OCI-LY1 (cell line): ENCODE data around the gene PREB.
"Not testable (repeated sequence)": the region's sequence is repeated elsewhere in the genome, so short reads cannot be mapped to it uniquely, and the experiment has no call there.

ENCODE experiments used
- H2AFZ ChIP-seq: fragments of 200-600 bp; sonication (generic), shearing (Covaris generic); 2 replicates; pipeline ENCODE4 v1.6.0; 2014; ENCODE audit warnings: antibody characterized with exemption, mild to moderate bottlenecking, low read length
- H3F3A ChIP-seq: fragments of 200-600 bp; sonication (generic), shearing (Covaris generic); 2 replicates; pipeline ENCODE4 v1.6.0; 2014; ENCODE audit warnings: mild to moderate bottlenecking, antibody characterized with exemption, low read length, moderate library complexity; ENCODE audit not compliant: insufficient read depth
- H3K27ac ChIP-seq: fragments of 200-600 bp; sonication (generic); 2 replicates; pipeline ENCODE4 v1.5.1; 2014; ENCODE audit warnings: low read length, mixed run types, mild to moderate bottlenecking, low read depth; ENCODE audit not compliant: poor library complexity, severe bottlenecking
- H3K27me3 ChIP-seq: fragments of 200-600 bp; sonication (generic); 2 replicates; pipeline ENCODE4 v1.6.0; 2014; ENCODE audit warnings: antibody characterized with exemption, mild to moderate bottlenecking, low read length, moderate library complexity; ENCODE audit not compliant: insufficient read depth
- H3K36me3 ChIP-seq: fragments of 200-600 bp; sonication (generic); 2 replicates; pipeline ENCODE4 v1.6.1; 2014; ENCODE audit warnings: mild to moderate bottlenecking, antibody characterized with exemption, low read length, moderate library complexity, mixed read lengths; ENCODE audit not compliant: insufficient read depth
- H3K4me1 ChIP-seq: fragments of 200-600 bp; sonication (generic); 2 replicates; pipeline ENCODE4 v1.5.1; 2014; ENCODE audit warnings: mild to moderate bottlenecking, low read length, moderate library complexity; ENCODE audit not compliant: insufficient read depth, severe bottlenecking
- H3K4me2 ChIP-seq: fragments of 200-600 bp; sonication (generic), shearing (Covaris generic); 2 replicates; pipeline ENCODE4 v1.6.1; 2014; ENCODE audit warnings: low read length
- H3K4me3 ChIP-seq: fragments of 200-600 bp; sonication (generic); 2 replicates; pipeline ENCODE4 v1.5.1; 2014; ENCODE audit warnings: low read length, low read depth, mild to moderate bottlenecking, mixed read lengths; ENCODE audit not compliant: poor library complexity, severe bottlenecking
- H3K79me2 ChIP-seq: fragments of 200-600 bp; shearing (Covaris generic); 2 replicates; pipeline ENCODE4 v1.6.1; 2016; ENCODE audit warnings: mixed run types, low read length, mixed read lengths; ENCODE audit not compliant: insufficient read depth
- H3K9ac ChIP-seq: fragments of 200-600 bp; sonication (generic), shearing (Covaris generic); 2 replicates; pipeline ENCODE4 v1.6.1; 2014; ENCODE audit warnings: mild to moderate bottlenecking, low read length, mixed read lengths
- H3K9me2 ChIP-seq: fragments of 200-600 bp; sonication (generic), shearing (Covaris generic); 2 replicates; pipeline ENCODE4 v1.6.1; 2014; ENCODE audit warnings: low read depth, mild to moderate bottlenecking, low read length, mixed read lengths
- H3K9me3 ChIP-seq: fragments of 200-600 bp; shearing (Covaris generic); 2 replicates; pipeline ENCODE4 v1.6.1; 2014; ENCODE audit warnings: low read length, mixed read lengths
- H4K20me1 ChIP-seq: fragments of 200-600 bp; sonication (generic), shearing (Covaris generic); 2 replicates; pipeline ENCODE4 v1.6.0; 2016; ENCODE audit warnings: mild to moderate bottlenecking, low read length; ENCODE audit not compliant: insufficient read depth
- EZH2 ChIP-seq: fragments of 200-600 bp; sonication (generic), shearing (Covaris generic); IDR thresholded peaks from 2 replicates; pipeline ENCODE4 v1.8.0; 2017; ENCODE audit warnings: borderline replicate concordance, mixed run types, mild to moderate bottlenecking, antibody characterized with exemption, low read length, moderate library complexity, mixed read lengths
- TF ChIP-seq, protein P1 (sequence below): fragments of 200-600 bp; sonication (generic), shearing (Covaris generic); IDR thresholded peaks from 2 replicates; pipeline ENCODE4 v1.5.1; 2017; ENCODE audit warnings: mild to moderate bottlenecking, antibody characterized with exemption, low read length, moderate library complexity, mixed read lengths

PREB gene

GRCh38 chr2:27117995-27118524 is 16.4 kb downstream of the PREB start:
- TF ChIP-seq, protein P1, sequence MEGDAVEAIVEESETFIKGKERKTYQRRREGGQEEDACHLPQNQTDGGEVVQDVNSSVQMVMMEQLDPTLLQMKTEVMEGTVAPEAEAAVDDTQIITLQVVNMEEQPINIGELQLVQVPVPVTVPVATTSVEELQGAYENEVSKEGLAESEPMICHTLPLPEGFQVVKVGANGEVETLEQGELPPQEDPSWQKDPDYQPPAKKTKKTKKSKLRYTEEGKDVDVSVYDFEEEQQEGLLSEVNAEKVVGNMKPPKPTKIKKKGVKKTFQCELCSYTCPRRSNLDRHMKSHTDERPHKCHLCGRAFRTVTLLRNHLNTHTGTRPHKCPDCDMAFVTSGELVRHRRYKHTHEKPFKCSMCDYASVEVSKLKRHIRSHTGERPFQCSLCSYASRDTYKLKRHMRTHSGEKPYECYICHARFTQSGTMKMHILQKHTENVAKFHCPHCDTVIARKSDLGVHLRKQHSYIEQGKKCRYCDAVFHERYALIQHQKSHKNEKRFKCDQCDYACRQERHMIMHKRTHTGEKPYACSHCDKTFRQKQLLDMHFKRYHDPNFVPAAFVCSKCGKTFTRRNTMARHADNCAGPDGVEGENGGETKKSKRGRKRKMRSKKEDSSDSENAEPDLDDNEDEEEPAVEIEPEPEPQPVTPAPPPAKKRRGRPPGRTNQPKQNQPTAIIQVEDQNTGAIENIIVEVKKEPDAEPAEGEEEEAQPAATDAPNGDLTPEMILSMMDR = no peak
- TF ChIP-seq EZH2 = no peak
- peak overlapping the region; percentile 47; the same call in 1 of the 2 replicates for H3K9ac ChIP-seq
- peaks cover 15% of the 10 kb centered on the region for H3K4me1 ChIP-seq
- no peaks in the 10 kb centered on the region for H3K9me3 ChIP-seq
- H3K36me3 ChIP-seq = no peaks in the 10 kb centered on the region
- peak overlapping the region; percentile 65 for H3K4me3 ChIP-seq
- no peaks in the 10 kb centered on the region for H3K9me2 ChIP-seq
- no peak overlapping the region for H2AFZ ChIP-seq
- H3F3A ChIP-seq = no peaks in the 10 kb centered on the region
- H3K4me2 ChIP-seq = peak overlapping the region; percentile 74
- no peak overlapping the region for H3K27ac ChIP-seq
- H4K20me1 ChIP-seq = no peaks in the 10 kb centered on the region
- no peaks in the 10 kb centered on the region for H3K79me2 ChIP-seq
- no peaks in the 10 kb centered on the region for H3K27me3 ChIP-seq

DNA sequence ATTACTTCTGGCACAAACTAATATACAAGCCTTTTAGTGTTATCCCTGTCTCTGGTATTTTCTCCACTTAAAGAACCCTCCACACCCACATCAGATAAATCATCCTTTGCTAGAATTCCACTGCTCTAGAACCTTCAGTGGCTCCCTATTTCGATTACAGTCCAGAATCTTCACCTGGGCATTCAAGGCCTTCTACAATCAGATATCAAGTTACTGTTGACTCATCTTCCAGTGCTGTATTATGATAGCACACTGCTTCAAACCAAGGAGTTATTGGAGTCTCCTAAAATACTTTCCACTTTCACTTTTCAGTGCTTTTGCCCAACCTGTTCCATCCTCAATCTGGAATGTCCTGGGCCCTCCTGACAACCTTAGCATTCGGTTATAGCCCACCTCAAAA is 18.9 kb downstream of the PREB start:
- no peaks in the 10 kb centered on the region for H4K20me1 ChIP-seq
- H3F3A ChIP-seq = no peaks in the 10 kb centered on the region
- no peak for TF ChIP-seq EZH2
- TF ChIP-seq, protein P1 = no peak
- no peak overlapping the region for H3K4me2 ChIP-seq
- H3K27ac ChIP-seq = no peak overlapping the region
- no peaks in the 10 kb centered on the region for H3K79me2 ChIP-seq
- no peaks in the 10 kb centered on the region; the same call in 1 of the 2 replicates for H3K36me3 ChIP-seq
- no peak overlapping the region for H3K4me3 ChIP-seq
- no peak overlapping the region for H2AFZ ChIP-seq
- H3K9ac ChIP-seq = no peak overlapping the region
- no peaks in the 10 kb centered on the region for H3K9me2 ChIP-seq
- H3K27me3 ChIP-seq = no peaks in the 10 kb centered on the region
- peaks cover 14% of the 10 kb centered on the region for H3K4me1 ChIP-seq
- H3K9me3 ChIP-seq = no peaks in the 10 kb centered on the region

DNA sequence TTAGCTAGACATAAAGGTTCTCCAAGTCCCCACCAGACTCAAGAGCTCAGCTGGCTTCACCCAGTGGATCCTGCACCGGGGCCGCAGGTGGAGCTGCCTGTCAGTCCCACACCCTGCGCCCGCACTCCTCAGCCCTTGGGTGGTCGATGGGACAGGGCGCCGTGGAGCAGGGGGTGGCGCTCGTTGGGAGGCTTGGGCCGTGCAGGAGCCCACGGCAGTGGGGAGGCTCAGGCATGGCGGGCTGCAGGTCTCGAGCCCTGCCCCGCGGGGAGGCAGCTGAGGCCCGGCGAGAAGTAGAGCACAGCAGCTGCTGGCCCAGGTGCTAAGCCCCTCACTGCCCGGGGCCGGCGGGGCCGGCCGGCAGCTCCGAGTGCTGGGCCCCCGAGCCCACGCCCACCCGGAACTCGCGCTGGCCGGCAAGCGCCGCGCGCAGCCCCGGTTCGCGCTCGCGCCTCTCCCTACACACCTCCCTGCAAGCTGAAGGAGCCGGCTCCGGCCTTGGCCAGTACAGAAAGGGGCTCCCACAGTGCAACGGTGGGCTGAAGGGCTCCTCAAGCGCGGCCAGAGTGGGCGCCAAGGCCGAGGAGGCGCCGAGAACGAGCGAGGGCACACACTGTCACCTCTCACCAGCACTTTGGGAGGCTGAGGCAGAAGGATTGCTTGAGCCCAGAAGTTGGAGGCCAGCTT is 22.9 kb downstream of the PREB start:
- H3K79me2 ChIP-seq, H3K9ac ChIP-seq, H4K20me1 ChIP-seq, H3K9me2 ChIP-seq, H3K4me3 ChIP-seq, H3K4me1 ChIP-seq, H3K9me3 ChIP-seq, H3K4me2 ChIP-seq, H3K27me3 ChIP-seq, H3K27ac ChIP-seq, H2AFZ ChIP-seq, H3K36me3 ChIP-seq, H3F3A ChIP-seq: not testable (repeated sequence)

- not testable (repeated sequence) for H2AFZ ChIP-seq, H3F3A ChIP-seq, H3K9ac ChIP-seq, H3K36me3 ChIP-seq, H3K4me2 ChIP-seq, H4K20me1 ChIP-seq, H3K27ac ChIP-seq, H3K4me1 ChIP-seq, H3K4me3 ChIP-seq, H3K9me3 ChIP-seq, H3K9me2 ChIP-seq, H3K79me2 ChIP-seq, H3K27me3 ChIP-seq
Observed at GRCh38 chr2:27110603-27111352, 23.7 kb downstream of the PREB start.
